Ectodermal cell (in vitro differentiated cells): Measurements from ENCODE around the gene TMEM143.

Source experiments
- H3K27ac ChIP-seq: 2 replicates; pipeline ENCODE4 v1.7.0; 2013; ENCODE audit warnings: mild to moderate bottlenecking, low read depth, low read length; ENCODE audit not compliant: insufficient read depth, poor library complexity, severe bottlenecking
- H3K27me3 ChIP-seq: 2 replicates; pipeline ENCODE4 v1.7.0; 2013; ENCODE audit warnings: mild to moderate bottlenecking, low read length; ENCODE audit not compliant: insufficient read depth, control insufficient read depth, poor library complexity, severe bottlenecking
- H3K36me3 ChIP-seq: one replicate; pipeline ENCODE4 v1.7.0; 2013; ENCODE audit warnings: low read length; ENCODE audit not compliant: control insufficient read depth, insufficient read depth
- H3K4me1 ChIP-seq: one replicate; pipeline ENCODE4 v1.7.0; 2013; ENCODE audit warnings: low read length; ENCODE audit not compliant: control insufficient read depth, insufficient read depth
- H3K4me3 ChIP-seq: 2 replicates; pipeline ENCODE4 v1.7.0; 2013; ENCODE audit warnings: low read depth, low read length, control low read depth; ENCODE audit not compliant: insufficient read depth
- H3K9me3 ChIP-seq: 2 replicates; pipeline ENCODE4 v1.7.0; 2013; ENCODE audit warnings: mild to moderate bottlenecking, low read length, moderate library complexity; ENCODE audit not compliant: control insufficient read depth
- WGBS, 2 experiments: methylation state at CpG; one replicate each; pipeline ENCODE4 v1.1.7; 2013; ENCODE audit warnings: missing lambda C conversion rate in 2 of 2; 5-methylcytosine and 5-hydroxymethylcytosine counted together

The TMEM143 gene

GRCh38 chr19:48342414-48342738 lies 21.4 kb downstream of the TMEM143 start:
- H3K4me1 ChIP-seq, result no peaks in the 10 kb centered on the region
- H3K4me3 ChIP-seq, result no peak overlapping the region
- no peaks in the 10 kb centered on the region for H3K9me3 ChIP-seq
- WGBS, 2 experiments, result 80 to 82% methylated on average over 20 of the region's 20 CpGs
- H3K27me3 ChIP-seq, result no peaks in the 10 kb centered on the region
- no peaks in the 10 kb centered on the region for H3K36me3 ChIP-seq
- H3K27ac ChIP-seq, result no peak overlapping the region

- Histone ChIP-seq H3K36me3 (no peaks in the 10 kb centered on the region), H3K27me3 (no peaks in the 10 kb centered on the region), H3K9me3 (no peaks in the 10 kb centered on the region), H3K4me1 (no peaks in the 10 kb centered on the region), H3K4me3 (no peak overlapping the region), H3K27ac (no peak overlapping the region)
- WGBS, 2 experiments, result 90 to 94% methylated on average over 9 to 10 of the region's 10 CpGs
Observed at GRCh38 chr19:48341515-48342413, 22.0 kb downstream of the TMEM143 start.

DNA sequence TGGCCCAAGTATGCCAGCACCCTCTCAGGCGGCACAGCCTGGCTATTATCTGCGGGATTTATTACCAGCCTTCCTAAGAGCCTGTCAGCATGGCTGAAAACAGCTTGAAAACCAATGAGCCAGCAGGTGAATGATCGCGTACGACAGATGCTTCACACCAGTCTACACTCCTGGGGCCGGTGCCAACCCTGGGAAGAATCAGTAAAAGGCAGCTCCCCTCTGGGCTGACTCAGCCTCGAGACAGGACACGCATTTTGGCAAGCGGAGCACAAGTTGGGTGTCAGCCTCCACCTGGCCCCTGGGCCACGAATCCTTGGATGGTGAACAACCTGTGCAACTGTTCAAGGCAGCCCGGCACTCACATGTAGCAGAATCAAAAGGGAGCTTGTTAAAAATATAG lies 22.7 kb downstream of the TMEM143 start:
- no peaks in the 10 kb centered on the region for H3K9me3 ChIP-seq
- no peaks in the 10 kb centered on the region for H3K36me3 ChIP-seq
- no peaks in the 10 kb centered on the region for H3K4me1 ChIP-seq
- 91 to 93% methylated on average over 11 of the region's 11 CpGs for WGBS, 2 experiments
- H3K27me3 ChIP-seq, result no peaks in the 10 kb centered on the region
- H3K27ac ChIP-seq, result no peak overlapping the region
- H3K4me3 ChIP-seq, result no peak overlapping the region

- Histone ChIP-seq H3K27me3 (peaks cover 5% of the 10 kb centered on the region), H3K36me3 (no peaks in the 10 kb centered on the region), H3K4me1 (no peaks in the 10 kb centered on the region), H3K9me3 (no peaks in the 10 kb centered on the region), H3K27ac (no peak overlapping the region), H3K4me3 (no peak overlapping the region)
- WGBS, 2 experiments, result 91 to 93% methylated on average over 14 of the region's 14 CpGs
Observed at GRCh38 chr19:48338802-48339503, 24.8 kb downstream of the TMEM143 start.

DNA sequence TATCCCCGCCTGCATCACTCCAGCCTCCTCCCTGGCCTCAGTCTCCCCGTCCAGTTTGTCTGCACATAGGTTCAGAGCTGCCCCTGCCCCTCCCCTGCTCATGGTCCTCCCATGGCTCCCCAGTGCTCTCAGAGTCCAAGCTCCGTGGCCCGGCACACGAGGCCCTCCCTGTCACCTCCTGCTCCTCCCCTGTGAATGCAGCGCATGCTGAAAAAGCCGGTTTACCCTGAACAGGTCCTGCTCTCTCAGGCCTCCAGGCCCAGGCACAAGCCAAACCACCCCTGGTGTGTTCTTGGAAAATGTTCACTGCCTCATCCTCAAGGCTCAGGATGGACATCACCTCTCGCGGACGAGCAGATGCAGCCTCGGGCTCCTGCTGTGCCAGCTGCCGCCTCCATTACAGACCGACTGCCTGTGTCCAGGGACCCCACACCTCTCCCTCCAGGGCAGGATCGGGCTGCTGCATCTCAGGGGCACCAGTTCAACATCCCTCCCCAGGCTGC lies 25.4 kb downstream of the TMEM143 start:
- Histone ChIP-seq H3K27me3 (peaks cover 5% of the 10 kb centered on the region), H3K9me3 (no peaks in the 10 kb centered on the region), H3K27ac (no peak overlapping the region), H3K36me3 (no peaks in the 10 kb centered on the region), H3K4me3 (no peak overlapping the region), H3K4me1 (no peaks in the 10 kb centered on the region)
- WGBS, 2 experiments, result 84 to 85% methylated on average over 14 of the region's 14 CpGs

DNA sequence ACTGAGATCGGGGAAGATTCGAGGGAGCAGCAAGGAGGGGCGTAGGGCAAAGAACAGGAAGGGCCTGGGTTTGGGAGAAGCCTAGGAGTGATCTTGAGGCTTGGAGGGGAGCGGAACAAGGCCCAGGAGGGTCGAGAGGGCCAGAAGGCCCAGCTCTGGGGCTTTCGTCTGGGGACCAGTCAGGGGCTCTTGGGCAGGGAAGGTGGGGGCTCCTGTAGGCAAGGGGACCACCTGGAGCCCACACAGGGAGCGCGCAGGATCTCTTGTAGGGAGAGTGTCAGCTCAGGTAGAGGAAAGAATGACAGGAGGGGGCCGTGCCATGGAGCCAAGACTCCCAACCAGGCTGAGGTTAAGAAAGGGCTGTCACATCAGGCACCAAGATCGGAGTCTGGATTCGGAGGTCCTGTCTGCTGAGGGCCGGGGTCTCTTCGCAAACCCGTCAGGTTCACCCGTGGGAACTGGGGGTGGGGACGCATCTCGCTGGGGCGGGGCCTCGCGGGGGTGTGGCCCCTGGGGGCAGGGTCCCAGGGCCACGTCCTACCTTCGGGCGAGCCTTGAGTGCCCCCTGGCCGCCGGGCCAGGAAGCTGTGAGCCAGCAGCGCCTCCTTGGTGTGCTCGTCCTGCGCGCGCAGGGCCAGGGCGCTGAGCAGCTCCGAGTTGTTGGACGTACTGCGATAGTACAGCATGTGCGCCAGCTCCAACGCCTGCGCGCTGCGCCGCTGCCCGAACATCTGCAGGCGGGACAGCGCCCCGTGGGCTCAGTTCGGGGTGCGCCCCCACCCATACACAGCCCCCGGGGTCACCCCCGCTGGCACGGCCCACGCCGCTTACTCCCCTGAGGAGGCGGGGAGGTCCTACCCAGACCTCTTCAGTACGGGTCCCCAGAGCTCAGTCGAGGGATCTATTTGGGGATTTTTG lies 30.0 kb downstream of the TMEM143 start:
- no peaks in the 10 kb centered on the region for H3K36me3 ChIP-seq
- peaks cover 5% of the 10 kb centered on the region for H3K27me3 ChIP-seq
- WGBS, 2 experiments, result 12 to 13% methylated on average over 54 of the region's 54 CpGs
- peak overlapping the region; percentile 21 for H3K4me3 ChIP-seq
- H3K27ac ChIP-seq, result no peak overlapping the region
- no peaks in the 10 kb centered on the region for H3K9me3 ChIP-seq
- H3K4me1 ChIP-seq, result peaks cover 10% of the 10 kb centered on the region

DNA sequence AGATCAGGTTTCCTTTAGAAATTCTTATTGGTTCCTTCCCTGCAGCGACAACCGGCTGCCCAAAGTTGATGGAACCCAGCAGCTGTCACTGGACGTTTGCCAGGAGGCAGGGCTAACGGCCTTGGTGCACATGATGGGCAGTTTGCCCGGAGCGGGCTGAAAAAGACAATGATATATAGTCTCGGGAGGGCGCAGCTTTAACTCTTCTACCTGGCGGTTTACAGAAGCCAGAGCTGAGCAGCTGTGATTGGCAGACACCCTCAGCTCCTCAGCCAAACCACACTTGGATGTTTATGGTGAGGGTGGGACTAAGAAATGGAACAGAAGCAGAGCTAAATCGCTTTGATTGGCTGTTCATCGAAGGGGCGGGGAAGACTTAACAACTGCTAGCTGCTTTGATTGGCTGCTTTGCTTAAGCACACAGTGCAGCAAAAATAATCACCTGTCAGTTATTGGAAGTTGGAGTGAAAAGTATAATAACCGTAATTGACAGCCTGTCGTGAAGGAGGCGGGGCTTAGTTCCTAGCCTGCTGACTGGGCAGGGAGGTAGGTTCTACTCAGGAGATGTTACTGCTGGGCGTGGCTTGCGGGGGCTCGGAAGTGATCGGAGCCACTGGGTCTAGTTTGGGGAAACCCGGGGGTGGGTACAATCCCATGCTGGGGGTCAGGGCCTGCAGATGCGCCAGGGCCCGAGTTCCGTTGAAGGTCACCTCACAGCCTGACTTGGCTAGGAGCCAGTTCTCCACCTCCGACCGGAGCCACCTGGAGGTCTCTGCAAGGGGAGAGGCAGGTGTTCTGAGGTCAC lies 30.9 kb downstream of the TMEM143 start:
- 21 to 26% methylated on average over 25 of the region's 25 CpGs for WGBS, 2 experiments
- H3K36me3 ChIP-seq, result no peaks in the 10 kb centered on the region
- H3K9me3 ChIP-seq, result no peaks in the 10 kb centered on the region
- peaks cover 5% of the 10 kb centered on the region for H3K27me3 ChIP-seq
- peak overlapping the region; percentile 21 for H3K4me3 ChIP-seq
- H3K27ac ChIP-seq, result no peak overlapping the region
- H3K4me1 ChIP-seq, result peaks cover 10% of the 10 kb centered on the region

GRCh38 chr19:48332351-48332661 lies 31.4 kb downstream of the TMEM143 start:
- Histone ChIP-seq H3K4me3 (peak overlapping the region; percentile 21), H3K36me3 (no peaks in the 10 kb centered on the region), H3K27ac (no peak overlapping the region), H3K9me3 (no peaks in the 10 kb centered on the region), H3K27me3 (peaks cover 5% of the 10 kb centered on the region), H3K4me1 (peaks cover 10% of the 10 kb centered on the region)
- 83% methylated on average over 6 of the region's 6 CpGs for WGBS, 2 experiments

DNA sequence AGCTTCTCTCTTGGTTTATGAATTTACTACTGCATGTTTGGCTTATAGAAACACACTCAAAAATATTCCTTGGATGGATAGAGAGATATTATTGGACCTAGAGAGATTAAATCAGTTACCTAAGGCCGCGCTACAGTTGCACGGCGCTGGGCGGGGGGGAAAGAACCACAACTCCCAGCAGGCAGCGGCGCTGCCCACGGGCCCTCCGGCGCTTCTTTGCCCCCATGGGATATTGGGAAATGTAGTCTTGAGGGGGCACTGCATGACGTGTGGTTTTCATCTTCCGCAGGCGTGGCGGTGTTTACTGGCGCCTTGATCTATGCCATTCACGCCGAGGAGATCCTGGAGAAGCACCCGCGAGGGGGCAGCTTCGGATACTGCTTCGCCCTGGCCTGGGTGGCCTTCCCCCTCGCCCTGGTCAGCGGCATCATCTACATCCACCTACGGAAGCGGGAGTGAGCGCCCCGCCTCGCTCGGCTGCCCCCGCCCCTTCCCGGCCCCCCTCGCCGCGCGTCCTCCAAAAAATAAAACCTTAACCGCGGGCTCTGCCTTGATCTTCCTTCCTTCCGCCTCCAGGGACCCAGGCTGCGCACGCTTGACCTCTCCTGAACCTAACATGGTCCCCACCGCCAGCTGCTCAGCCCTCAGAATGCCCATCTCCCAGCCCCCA lies 33.6 kb downstream of the TMEM143 start:
- Histone ChIP-seq H3K4me1 (peaks cover 15% of the 10 kb centered on the region), H3K27ac (no peak overlapping the region), H3K4me3 (no peak overlapping the region), H3K27me3 (peaks cover 10% of the 10 kb centered on the region), H3K36me3 (no peaks in the 10 kb centered on the region), H3K9me3 (no peaks in the 10 kb centered on the region)
- 78 to 84% methylated on average over 41 of the region's 41 CpGs for WGBS, 2 experiments
